Fibroblast of lung (primary cell): ENCODE data around the gene ABCB9. TPM values are rescaled to one million over a fixed set of nuclear protein-coding genes. Genes with fewer than 3 reads are reported as not detected.

Source experiments
- DNase-seq, 2 donors: peaks; one replicate each; pipeline versions ENCODE4 v3.0.0 to v3.0.0-alpha.2; 2010; ENCODE audit warnings: low read depth in 2 of 2
- H2AFZ ChIP-seq: 2 replicates; pipeline ENCODE4 v1.5.1; 2012; ENCODE audit warnings: low read length, control low read depth, inconsistent platforms
- H3K27ac ChIP-seq: 2 replicates; pipeline ENCODE4 v1.5.1; 2011; ENCODE audit warnings: low read length, control low read depth; ENCODE audit not compliant: insufficient read depth
- H3K27me3 ChIP-seq: 2 replicates; pipeline ENCODE4 v1.5.1; 2011; ENCODE audit warnings: mild to moderate bottlenecking, low read length; ENCODE audit not compliant: control insufficient read depth, insufficient read depth
- H3K36me3 ChIP-seq: 2 replicates; pipeline ENCODE4 v1.5.1; 2011; ENCODE audit warnings: low read length; ENCODE audit not compliant: control insufficient read depth, insufficient read depth
- H3K4me1 ChIP-seq: 2 replicates; pipeline ENCODE4 v1.5.1; 2011; ENCODE audit warnings: low read length; ENCODE audit not compliant: control insufficient read depth, insufficient read depth; ENCODE audit errors: extremely low read depth
- H3K4me2 ChIP-seq: 2 replicates; pipeline ENCODE4 v1.5.1; 2011; ENCODE audit warnings: low read length, control low read depth; ENCODE audit not compliant: insufficient read depth; ENCODE audit errors: extremely low read depth
- H3K4me3 ChIP-seq, 4 experiments: fragments of 200-600 bp in 1 of 4; sonication (generic) in 1 of 4; replicated peaks in 1 of 4; 2 replicates each; pipeline ENCODE4 v1.5.1; 2011 to 2016; ENCODE audit warnings: low read length in 4 of 4, low read depth in 3 of 4, mild to moderate bottlenecking in 3 of 4, control low read depth in 2 of 4, inconsistent platforms in 1 of 4, mixed read lengths in 1 of 4; ENCODE audit not compliant: insufficient read depth in 1 of 4; ENCODE audit errors: control extremely low read depth in 1 of 4
- H3K79me2 ChIP-seq: 2 replicates; pipeline ENCODE4 v1.5.1; 2012; ENCODE audit warnings: mild to moderate bottlenecking, low read length, inconsistent platforms; ENCODE audit not compliant: control insufficient read depth, insufficient read depth
- H3K9ac ChIP-seq: 2 replicates; pipeline ENCODE4 v1.5.1; 2011; ENCODE audit warnings: mild to moderate bottlenecking, low read length, control low read depth; ENCODE audit not compliant: insufficient read depth
- H3K9me3 ChIP-seq: 2 replicates; pipeline ENCODE4 v1.5.1; 2012; ENCODE audit warnings: low read depth, low read length; ENCODE audit not compliant: control insufficient read depth, insufficient read depth
- H4K20me1 ChIP-seq: 2 replicates; pipeline ENCODE4 v1.5.1; 2011; ENCODE audit warnings: low read length; ENCODE audit not compliant: control insufficient read depth, insufficient read depth; ENCODE audit errors: extremely low read depth
- CTCF ChIP-seq, 2 donors: IDR thresholded peaks in 1 of 2; conservative IDR thresholded peaks in 1 of 2; 1 replicate in 1 of 2; 2 replicates in 1 of 2; pipeline ENCODE4 v1.5.1; 2011 to 2012; ENCODE audit warnings: low read length in 2 of 2, control low read depth in 1 of 2, inconsistent platforms in 1 of 2, low read depth in 1 of 2, mild to moderate bottlenecking in 1 of 2
- EZH2 ChIP-seq: IDR thresholded peaks from 2 replicates; pipeline ENCODE4 v1.5.1; 2012; ENCODE audit warnings: low read length, control low read depth, mild to moderate bottlenecking; ENCODE audit errors: missing control alignments
- polyA plus RNA-seq, 2 donors: library from polyadenylated mRNA; depleted of rRNA in 1 of 2; stranded (reverse) in 1 of 2; unstranded in 1 of 2; fragments of >200 nt; gene quantifications; 2 replicates each; pipeline ENCODE4 v1.2.1, GENCODE V29; 2011 to 2012; ENCODE audit warnings: missing spikeins in 1 of 2
- total RNA-seq: library from RNA; depleted of rRNA; stranded (reverse); fragments of >200 nt; gene quantifications from 2 replicates; pipeline ENCODE4 v1.2.1, GENCODE V29; 2014

Gene ABCB9
- total and polyA plus RNA-seq, 2 donors (not counting 1 experiment from before 2014, with no cell fraction given): 3.8 to 6.3 TPM

- Histone ChIP-seq H3K4me3 (no peak overlapping the region), H3K36me3 (peaks cover 33% of the 10 kb centered on the region), H3K27me3 (no peaks in the 10 kb centered on the region), H2AFZ (no peak overlapping the region), H4K20me1 (no peaks in the 10 kb centered on the region), H3K27ac (peak overlapping the region; percentile 21), H3K4me1 (peaks cover 27% of the 10 kb centered on the region), H3K9me3 (no peaks in the 10 kb centered on the region), H3K79me2 (peaks cover 30% of the 10 kb centered on the region), H3K9ac (no peak overlapping the region), H3K4me2 (peak overlapping the region; percentile 57)
- DNase-seq: peak; percentile 11 to 49
- TF ChIP-seq EZH2 (no peak), CTCF (conservative IDR thresholded peaks at IDR 0.05 in 1 of 2, IDR thresholded peaks at IDR 0.05 in 1 of 2; ENCODE audit: low read depth in 1 of 2, low read length in 2 of 2) (no peak)
These were observed 17.7 kb upstream of the ABCB9 start for GRCh38 chr12:122983789-122984515.

- Histone ChIP-seq H3K79me2 (peaks cover 30% of the 10 kb centered on the region), H3K27ac (peak overlapping the region; percentile 16), H2AFZ (no peak overlapping the region), H3K4me2 (peak overlapping the region; percentile 66), H4K20me1 (no peaks in the 10 kb centered on the region), H3K4me3 (peak overlapping the region in 1 of 4 experiments; percentile 82), H3K9ac (no peak overlapping the region), H3K4me1 (peaks cover 27% of the 10 kb centered on the region), H3K36me3 (peaks cover 38% of the 10 kb centered on the region), H3K27me3 (no peaks in the 10 kb centered on the region), H3K9me3 (no peaks in the 10 kb centered on the region)
- DNase-seq: no peak
- TF ChIP-seq CTCF (conservative IDR thresholded peaks at IDR 0.05 in 1 of 2, IDR thresholded peaks at IDR 0.05 in 1 of 2; ENCODE audit: low read depth in 1 of 2, low read length in 2 of 2) (no peak), EZH2 (no peak)
These were observed 16.9 kb upstream of the ABCB9 start for GRCh38 chr12:122982963-122983788.

- Histone ChIP-seq H3K4me3 (peak overlapping the region in 2 of 4 experiments; percentile 3 to 82), H3K79me2 (peaks cover 30% of the 10 kb centered on the region), H4K20me1 (no peaks in the 10 kb centered on the region), H3K9ac (peak overlapping the region; percentile 10), H3K4me1 (peaks cover 27% of the 10 kb centered on the region), H3K27ac (no peak overlapping the region), H3K9me3 (no peaks in the 10 kb centered on the region), H2AFZ (no peak overlapping the region), H3K4me2 (peak overlapping the region; percentile 66), H3K27me3 (no peaks in the 10 kb centered on the region), H3K36me3 (peaks cover 33% of the 10 kb centered on the region)
- no peak for DNase-seq
- TF ChIP-seq CTCF (conservative IDR thresholded peaks at IDR 0.05 in 1 of 2, IDR thresholded peaks at IDR 0.05 in 1 of 2; ENCODE audit: low read depth in 1 of 2, low read length in 2 of 2) (no peak), EZH2 (no peak)
These were observed 16.2 kb upstream of the ABCB9 start for GRCh38 chr12:122982477-122982815.
